ENCODE data around the gene MEGF6.
A peak's percentile ranks its signal among the peaks of the same experiment; 100 is the strongest.

DNA sequence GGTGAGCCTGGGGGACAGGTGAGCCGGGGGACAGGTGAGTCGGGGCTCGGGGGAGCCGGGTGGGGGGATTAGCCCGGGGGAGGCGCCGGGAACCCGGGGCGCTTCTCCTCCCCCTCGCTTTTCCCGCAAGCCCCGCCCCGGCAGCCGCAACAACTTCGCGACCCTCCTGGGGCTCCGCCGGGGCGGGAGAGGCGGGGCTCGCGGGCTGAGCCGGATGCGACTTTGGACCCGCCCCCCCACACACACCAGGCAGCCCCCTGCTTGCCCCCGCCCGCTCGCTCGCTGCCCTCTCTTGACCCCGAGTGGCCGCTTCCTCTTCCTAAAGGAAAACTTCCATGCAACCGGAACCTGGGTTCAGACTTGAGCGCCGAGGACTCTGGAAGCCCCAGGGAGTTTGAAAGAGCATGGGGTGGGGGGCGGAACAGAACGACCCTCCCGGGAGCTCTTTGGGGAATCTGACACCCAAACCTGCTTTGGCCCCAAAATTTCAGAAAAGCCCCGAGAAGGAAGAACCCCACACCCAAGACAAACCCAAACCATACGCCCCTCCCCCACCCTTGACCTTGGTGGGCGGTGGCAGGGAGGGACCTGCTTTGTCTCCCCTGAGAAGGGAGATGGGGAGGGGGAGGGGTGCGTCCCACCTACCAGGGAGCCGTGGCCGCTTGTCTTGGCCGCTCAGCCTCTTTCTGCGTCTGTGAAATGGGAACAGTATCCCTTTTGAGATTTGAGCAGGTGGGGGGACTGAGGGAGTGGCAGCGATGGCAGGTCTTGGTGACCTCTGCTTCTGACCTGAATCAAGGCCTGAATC, 156.3 kb downstream of the MEGF6 start:
- TF ChIP-seq NR2C2 (CRISPR knock-in tag; IDR thresholded peaks at IDR 0.05) (no peak), NR2C2 (tag; IDR thresholded peaks at IDR 0.05) (peak; percentile 61), SMARCB1 (IDR thresholded peaks at IDR 0.05; ENCODE audit: insufficient read length, low read depth) (no peak), MAZ (CRISPR knock-in tag; conservative IDR thresholded peaks at IDR 0.05 in 1 of 2, IDR thresholded peaks at IDR 0.05 in 1 of 2) (no peak), ZNF551 (CRISPR knock-in tag; IDR thresholded peaks at IDR 0.05) (no peak), TAF15 (IDR thresholded peaks at IDR 0.05; ENCODE audit: low read depth, low read length) (no peak)

All from K562 (cell line).